ENCODE data around the gene GNG12.
"Not testable (repeated sequence)": the region's sequence is repeated elsewhere in the genome, so short reads cannot be mapped to it uniquely, and the experiment has no call there.

Gene GNG12

DNA sequence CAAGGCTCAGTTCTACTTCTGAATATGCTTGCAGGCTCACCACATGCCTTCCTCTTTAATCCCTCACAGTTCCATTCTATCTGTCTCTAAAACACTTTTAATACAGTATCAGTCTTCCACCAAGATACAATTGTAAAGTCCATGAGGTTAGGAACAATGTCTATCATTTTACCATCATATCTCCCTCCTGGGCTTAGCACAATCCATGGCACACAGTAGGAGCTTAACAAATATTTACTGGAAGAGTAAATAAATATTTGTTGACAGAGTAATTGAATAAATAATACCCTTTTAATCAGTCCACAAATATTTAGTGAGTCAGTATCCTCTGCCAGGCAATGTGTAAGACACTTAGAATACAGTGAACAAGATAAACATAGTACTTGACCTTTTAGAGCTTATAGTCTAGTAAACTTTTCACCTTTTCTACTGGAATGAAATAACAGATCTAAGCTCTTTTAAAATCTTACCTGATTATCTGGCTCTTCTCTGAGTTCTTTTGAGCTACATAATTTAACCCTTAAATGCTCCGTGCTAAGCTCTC, 160.9 kb downstream of the GNG12 start:
- H3K27ac Mint-ChIP-seq: no peak overlapping the region
- peaks cover 22% of the 10 kb centered on the region for H3K4me1 Mint-ChIP-seq
- H3K9me3 Mint-ChIP-seq: no peaks in the 10 kb centered on the region
- H3K36me3 Mint-ChIP-seq (ENCODE audit: low read depth): no peaks in the 10 kb centered on the region
- H3K27me3 Mint-ChIP-seq: peaks cover 22% of the 10 kb centered on the region
- H3K4me3 Mint-ChIP-seq: no peak overlapping the region
- ATAC-seq: no peak
- no peak for DNase-seq

DNA sequence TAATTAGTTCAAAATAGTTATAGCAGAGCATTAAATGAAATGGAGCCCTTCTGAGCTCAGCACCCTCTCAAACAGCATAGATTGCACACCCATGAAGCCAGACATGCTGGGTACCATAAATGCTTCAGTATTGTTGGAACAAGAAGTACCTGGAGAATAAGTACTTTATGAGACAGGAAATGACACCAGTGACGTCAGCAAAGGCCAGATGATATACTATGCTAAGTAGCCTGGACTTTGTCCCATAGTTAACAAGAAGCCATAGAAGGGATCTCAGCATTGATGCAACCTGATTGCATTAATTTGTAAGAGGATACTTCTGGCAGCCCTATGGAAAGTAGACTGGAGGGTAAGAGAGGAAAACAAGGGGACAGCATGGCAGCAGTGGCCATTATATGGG, 164.6 kb downstream of the GNG12 start:
- peaks cover 22% of the 10 kb centered on the region for H3K27me3 Mint-ChIP-seq
- H3K36me3 Mint-ChIP-seq (ENCODE audit: low read depth): no peaks in the 10 kb centered on the region
- ATAC-seq (no peak), DNase-seq (no peak)
- H3K4me1 Mint-ChIP-seq: peaks cover 2% of the 10 kb centered on the region
- H3K9me3 Mint-ChIP-seq: no peaks in the 10 kb centered on the region
- H3K27ac Mint-ChIP-seq: no peak overlapping the region
- no peak overlapping the region for H3K4me3 Mint-ChIP-seq

DNA sequence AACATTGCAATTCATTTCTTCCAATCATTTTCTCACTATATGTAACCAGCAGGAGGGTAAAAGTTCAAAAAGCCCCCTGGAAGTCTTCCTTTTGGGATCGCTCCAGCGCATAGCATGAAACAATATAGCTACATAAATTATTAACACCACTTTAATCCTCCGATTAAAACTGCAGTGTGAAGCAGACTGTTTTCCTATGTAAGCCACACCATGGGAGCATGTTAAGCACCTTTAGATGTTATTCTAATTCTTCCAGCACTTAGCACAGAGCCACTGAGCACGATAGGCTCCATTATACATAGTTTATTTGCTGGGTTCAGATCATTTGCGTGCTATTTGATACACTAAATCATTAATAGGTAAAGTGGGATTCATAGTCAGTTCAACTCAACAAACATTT, 166.6 kb downstream of the GNG12 start:
- no peak for ATAC-seq
- no peaks in the 10 kb centered on the region for H3K36me3 Mint-ChIP-seq (ENCODE audit: low read depth)
- DNase-seq: no peak
- H3K9me3 Mint-ChIP-seq: no peaks in the 10 kb centered on the region
- H3K4me3 Mint-ChIP-seq: no peak overlapping the region
- H3K4me1 Mint-ChIP-seq: no peaks in the 10 kb centered on the region
- no peak overlapping the region for H3K27ac Mint-ChIP-seq
- H3K27me3 Mint-ChIP-seq: peaks cover 21% of the 10 kb centered on the region

DNA sequence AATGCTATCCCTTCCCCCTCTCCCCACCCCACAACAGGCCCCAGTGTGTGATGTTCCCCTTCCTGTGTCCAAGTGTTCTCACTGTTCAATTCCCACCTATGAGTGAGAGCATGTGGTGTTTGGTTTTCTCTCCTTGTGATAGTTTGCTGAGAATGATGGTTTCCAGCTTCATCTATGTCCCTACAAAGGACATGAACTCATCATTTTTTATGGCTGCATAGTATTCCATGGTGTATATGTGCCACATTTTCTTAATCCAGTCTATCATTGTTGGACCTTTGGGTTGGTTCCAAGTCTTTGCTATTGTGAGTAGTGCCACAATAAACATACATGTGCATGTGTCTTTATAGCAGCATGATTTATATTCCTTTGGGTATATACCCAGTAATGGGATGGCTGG, 168.0 kb downstream of the GNG12 start:
- H3K4me1 Mint-ChIP-seq; H3K9me3 Mint-ChIP-seq; H3K4me3 Mint-ChIP-seq; ATAC-seq; H3K27ac Mint-ChIP-seq; H3K36me3 Mint-ChIP-seq (ENCODE audit: low read depth); DNase-seq: not testable (repeated sequence)
- peaks cover 20% of the 10 kb centered on the region for H3K27me3 Mint-ChIP-seq

GRCh38 chr1:67664048-67664447, 169.2 kb downstream of the GNG12 start:
- no peaks in the 10 kb centered on the region for H3K4me1 Mint-ChIP-seq
- H3K27ac Mint-ChIP-seq: no peak overlapping the region
- no peaks in the 10 kb centered on the region for H3K36me3 Mint-ChIP-seq (ENCODE audit: low read depth)
- peaks cover 23% of the 10 kb centered on the region for H3K27me3 Mint-ChIP-seq
- ATAC-seq (no peak), DNase-seq (no peak)
- no peaks in the 10 kb centered on the region for H3K9me3 Mint-ChIP-seq
- no peak overlapping the region for H3K4me3 Mint-ChIP-seq

DNA sequence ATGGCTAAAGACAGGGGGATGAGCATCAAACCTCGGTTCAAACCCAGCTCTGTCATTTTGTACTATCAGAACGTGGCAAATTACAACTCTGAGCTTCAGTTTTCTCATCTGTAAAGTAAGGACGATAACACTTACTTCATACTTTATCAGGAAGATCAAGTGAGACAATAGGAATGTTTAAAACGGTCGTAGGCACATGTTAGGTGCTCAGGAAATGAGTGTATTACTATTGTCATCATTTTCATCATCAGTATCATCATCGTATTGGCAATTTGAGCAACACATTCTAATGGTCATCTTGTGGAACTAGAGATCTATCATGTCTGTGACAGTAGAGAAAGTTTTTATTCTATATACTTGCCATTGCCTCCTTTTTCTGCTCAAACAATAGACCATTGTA, 170.4 kb downstream of the GNG12 start:
- Mint-ChIP-seq H3K4me3 (no peak overlapping the region), H3K4me1 (no peaks in the 10 kb centered on the region), H3K27ac (no peak overlapping the region), H3K9me3 (no peaks in the 10 kb centered on the region), H3K27me3 (peaks cover 19% of the 10 kb centered on the region), H3K36me3 (ENCODE audit: low read depth) (no peaks in the 10 kb centered on the region)
- no peak for ATAC-seq
- DNase-seq: no peak

- Mint-ChIP-seq H3K27me3 (peaks cover 18% of the 10 kb centered on the region), H3K36me3 (ENCODE audit: low read depth) (no peaks in the 10 kb centered on the region), H3K4me3 (no peak overlapping the region)
These were observed 174.0 kb downstream of the GNG12 start for GRCh38 chr1:67659229-67659628.

DNA sequence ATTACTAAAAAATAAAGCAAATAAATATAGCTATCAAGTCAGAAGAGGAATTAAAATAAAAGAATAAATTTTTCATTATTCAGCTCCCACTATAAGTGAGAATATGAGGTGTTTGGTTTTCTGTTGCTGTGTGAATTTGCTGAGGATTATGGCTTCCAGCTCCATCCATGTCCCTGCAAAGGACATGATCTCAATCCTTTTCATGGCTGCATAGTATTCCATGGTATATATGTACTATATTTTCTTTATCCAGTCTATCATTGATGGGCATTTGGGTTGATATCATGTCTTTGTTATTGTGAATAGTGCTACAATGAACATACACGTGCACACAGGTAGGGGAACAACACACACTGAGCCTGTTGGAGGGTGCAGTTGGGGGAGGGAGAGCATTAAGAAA, 176.1 kb downstream of the GNG12 start:
- not testable (repeated sequence) for ATAC-seq; DNase-seq; H3K9me3 Mint-ChIP-seq; H3K4me3 Mint-ChIP-seq; H3K27ac Mint-ChIP-seq; H3K36me3 Mint-ChIP-seq (ENCODE audit: low read depth); H3K4me1 Mint-ChIP-seq
- H3K27me3 Mint-ChIP-seq: peaks cover 13% of the 10 kb centered on the region

More at GRCh38 chr1:67659229-67659628, 174.0 kb downstream of the GNG12 start:
- no peak for DNase-seq
- no peak for ATAC-seq
- Mint-ChIP-seq H3K9me3 (no peaks in the 10 kb centered on the region), H3K4me1 (no peaks in the 10 kb centered on the region), H3K27ac (no peak overlapping the region)

- Mint-ChIP-seq H3K36me3 (ENCODE audit: low read depth) (no peaks in the 10 kb centered on the region), H3K9me3 (no peaks in the 10 kb centered on the region), H3K4me3 (no peak overlapping the region), H3K4me1 (no peaks in the 10 kb centered on the region), H3K27me3 (peaks cover 13% of the 10 kb centered on the region), H3K27ac (no peak overlapping the region)
- no peak for DNase-seq
- ATAC-seq: no peak
These were observed 177.7 kb downstream of the GNG12 start for GRCh38 chr1:67655581-67655980.

- Mint-ChIP-seq H3K27ac (no peak overlapping the region), H3K9me3 (no peaks in the 10 kb centered on the region), H3K4me1 (no peaks in the 10 kb centered on the region), H3K36me3 (ENCODE audit: low read depth) (no peaks in the 10 kb centered on the region), H3K27me3 (peaks cover 3% of the 10 kb centered on the region), H3K4me3 (no peak overlapping the region)
- no peak for ATAC-seq
- no peak for DNase-seq
These were observed 180.0 kb downstream of the GNG12 start for GRCh38 chr1:67653304-67653703.

GRCh38 chr1:67652800-67653199, 180.5 kb downstream of the GNG12 start:
- H3K27me3 Mint-ChIP-seq: peaks cover under 1% of the 10 kb centered on the region
- DNase-seq (no peak), ATAC-seq (no peak)
- H3K4me3 Mint-ChIP-seq: no peak overlapping the region
- H3K27ac Mint-ChIP-seq: no peak overlapping the region
- H3K4me1 Mint-ChIP-seq: no peaks in the 10 kb centered on the region
- no peaks in the 10 kb centered on the region for H3K36me3 Mint-ChIP-seq (ENCODE audit: low read depth)
- no peaks in the 10 kb centered on the region for H3K9me3 Mint-ChIP-seq

Data from activated naive CD8-positive, alpha-beta T cell treated with anti-CD3 and anti-CD28 coated beads, Interleukin-2, amount 50 U/mL, for 24 hours (primary cell).